Frontal cortex (tissue), 4 donors: ENCODE results near the gene DNAAF3. TPM values are rescaled to one million over a fixed set of nuclear protein-coding genes. Genes with fewer than 3 reads are reported as not detected.
A peak's percentile ranks its signal among the peaks of the same experiment; 100 is the strongest.
"Not testable (repeated sequence)": the region's sequence is repeated elsewhere in the genome, so short reads cannot be mapped to it uniquely, and the experiment has no call there.

ENCODE experiments used
- DNase-seq, 2 donors: peaks; one replicate each; pipeline ENCODE4 v3.0.0; 2012; ENCODE audit warnings: low spot score in 2 of 2
- FAIRE-seq: peaks from 2 replicates; lab custom pipeline; 2012; peaks lifted over from hg19 to GRCh38; lab: Jason Lieb, UNC
- total RNA-seq: library from RNA; depleted of rRNA; stranded (reverse); fragments of >200 nt; gene quantifications from one replicate; pipeline ENCODE4 v1.2.3, GENCODE V29; 2014
- donor health status: control.
- donor health status: control.
- donor health status: control.

DNAAF3 gene
- total RNA-seq, 1 donor from 2014 or later, result not detected

DNA sequence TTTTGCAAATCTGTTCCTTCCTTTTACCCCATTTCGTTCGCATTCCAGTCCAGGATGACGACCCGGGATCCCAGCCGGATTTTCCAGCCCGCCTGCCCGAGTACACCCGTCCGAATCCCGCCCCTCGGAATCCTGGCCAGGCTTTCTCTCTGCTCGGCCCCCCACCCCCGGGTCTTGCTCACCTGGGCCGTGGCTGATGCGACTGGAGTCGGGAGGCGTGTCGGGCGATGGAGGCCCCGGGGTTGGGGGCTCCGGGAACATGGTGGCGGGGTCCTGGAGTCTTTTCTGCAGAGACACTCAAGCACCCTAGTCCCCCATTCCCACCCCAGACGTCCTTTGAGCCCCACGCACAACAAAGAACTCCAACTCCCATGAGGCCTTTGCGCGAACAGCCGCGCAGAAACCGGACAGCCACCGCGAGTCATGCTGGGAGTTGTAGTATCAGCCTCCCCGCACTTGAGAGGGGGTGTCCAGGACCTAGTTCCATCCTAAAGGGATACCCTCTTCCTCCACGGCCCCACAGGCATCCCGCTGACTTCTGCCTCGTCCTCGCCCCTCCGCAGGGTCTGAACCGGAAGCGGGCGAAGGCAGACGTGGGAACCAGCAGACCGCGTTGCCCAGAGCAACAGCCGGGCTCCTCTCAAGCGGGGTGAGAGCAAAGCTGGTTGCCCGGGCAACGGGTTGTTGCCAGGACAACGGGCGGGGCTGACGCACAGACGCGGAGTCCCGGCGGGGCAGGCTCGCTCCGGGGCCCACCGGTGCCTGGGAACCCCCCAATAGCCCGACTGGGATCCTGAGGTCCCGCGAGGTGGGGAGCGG, 12.6 kb upstream of the DNAAF3 start:
- FAIRE-seq, result no peak

GRCh38 chr19:55176076-55176475, 9.7 kb upstream of the DNAAF3 start:
- FAIRE-seq (no peak), DNase-seq (no peak)

More for the DNA sequence above, 12.6 kb upstream of the DNAAF3 start:
- DNase-seq, result peak; percentile 89 to 91

- DNase-seq, result peak in 1 of 2 donors; percentile 42
- no peak for FAIRE-seq
Measured at GRCh38 chr19:55175117-55175867, 8.9 kb upstream of the DNAAF3 start.

DNA sequence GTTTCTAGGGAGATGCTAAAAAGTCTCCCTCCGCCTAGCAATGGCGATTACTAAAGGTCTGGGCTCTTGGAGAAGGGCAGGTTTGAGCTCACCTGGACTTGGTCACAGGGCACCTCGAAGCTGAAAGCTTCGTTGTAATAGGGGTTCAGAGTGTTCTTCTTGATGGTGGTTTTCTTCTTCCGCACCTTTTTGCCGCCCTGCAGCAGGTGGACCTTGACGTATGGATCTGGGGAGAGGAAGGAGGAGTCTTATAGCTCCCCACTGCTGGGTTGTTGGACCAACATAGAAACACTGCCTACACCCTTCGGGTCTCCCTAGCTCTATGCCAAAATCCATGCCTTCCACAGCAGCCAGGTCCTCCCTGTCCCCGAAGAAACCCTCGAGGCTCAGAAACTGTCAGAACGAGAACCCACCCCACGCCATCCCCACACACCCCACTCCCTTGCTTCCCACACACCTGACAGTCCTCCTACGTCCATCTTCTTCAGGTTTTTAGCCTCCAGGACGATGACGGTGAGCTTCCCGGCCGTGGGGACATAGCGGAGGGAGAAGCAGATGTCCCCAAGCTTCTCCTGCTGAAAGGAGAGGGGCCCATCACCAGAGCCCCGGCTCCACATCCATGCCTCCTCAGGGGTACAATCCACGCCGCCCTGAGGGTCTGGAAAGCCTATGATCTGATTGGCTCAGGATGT, 8.2 kb upstream of the DNAAF3 start:
- no peak for DNase-seq
- FAIRE-seq, result no peak

DNA sequence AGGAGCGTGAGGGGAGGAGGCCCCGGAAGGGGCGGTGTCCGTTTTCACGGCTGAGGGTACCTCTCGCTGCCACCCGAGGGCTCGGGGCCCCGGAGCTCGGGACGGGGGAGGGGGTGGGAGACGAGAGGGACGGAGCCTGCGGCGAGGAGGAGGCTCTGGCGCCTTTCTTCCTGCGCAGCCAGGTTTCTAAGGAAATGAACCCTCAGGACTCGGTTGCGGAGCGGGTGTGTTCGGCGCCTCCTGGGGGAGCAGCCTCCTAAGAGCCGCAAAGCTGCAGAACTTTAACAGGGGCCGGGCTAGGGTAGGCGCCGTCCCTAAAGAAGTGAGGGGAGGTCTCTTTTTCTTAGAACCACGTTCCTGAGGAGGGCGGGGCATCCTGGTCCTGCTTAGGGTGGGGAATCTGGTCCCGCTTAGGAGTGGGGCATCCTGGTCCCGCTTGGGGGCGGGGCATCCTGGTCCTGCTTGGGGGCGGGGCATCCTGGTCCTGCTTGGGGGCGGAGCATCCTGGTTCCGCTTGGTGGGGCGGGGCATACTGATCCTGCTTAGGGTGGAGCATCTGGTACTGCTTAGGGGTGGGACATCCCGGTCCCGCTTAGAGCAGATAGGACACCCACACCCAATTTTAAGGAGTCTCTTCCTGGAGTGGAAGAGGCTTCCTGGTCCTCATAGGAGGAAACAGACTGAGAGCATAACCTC, 7.4 kb upstream of the DNAAF3 start:
- DNase-seq, result peak; percentile 46 to 66
- no peak for FAIRE-seq

- no peak for DNase-seq
- FAIRE-seq, result no peak
Measured at GRCh38 chr19:55173186-55173713, 6.8 kb upstream of the DNAAF3 start.

- DNase-seq (no peak), FAIRE-seq (no peak)
Measured at GRCh38 chr19:55172741-55173140, 6.3 kb upstream of the DNAAF3 start.

DNA sequence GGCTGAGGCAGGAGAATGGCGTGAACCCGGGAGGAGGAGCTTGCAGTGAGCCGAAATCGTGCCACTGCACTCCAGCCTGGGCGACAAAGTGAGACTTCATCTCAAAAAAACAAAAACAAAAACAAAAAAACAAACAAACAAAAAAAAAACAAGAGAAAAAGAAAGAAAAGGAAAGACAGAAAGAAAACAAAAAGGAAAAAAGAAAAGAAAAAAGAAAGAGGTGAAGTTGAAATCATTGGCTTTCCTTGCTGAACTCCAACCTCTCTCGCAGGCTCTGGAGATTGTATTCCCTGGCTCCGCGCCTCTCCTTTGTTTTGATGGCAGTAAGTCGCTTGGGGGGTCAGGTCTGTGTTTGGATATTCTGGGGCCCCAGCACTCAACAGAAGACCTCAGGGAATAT, 5.9 kb upstream of the DNAAF3 start:
- FAIRE-seq, DNase-seq: not testable (repeated sequence)

DNA sequence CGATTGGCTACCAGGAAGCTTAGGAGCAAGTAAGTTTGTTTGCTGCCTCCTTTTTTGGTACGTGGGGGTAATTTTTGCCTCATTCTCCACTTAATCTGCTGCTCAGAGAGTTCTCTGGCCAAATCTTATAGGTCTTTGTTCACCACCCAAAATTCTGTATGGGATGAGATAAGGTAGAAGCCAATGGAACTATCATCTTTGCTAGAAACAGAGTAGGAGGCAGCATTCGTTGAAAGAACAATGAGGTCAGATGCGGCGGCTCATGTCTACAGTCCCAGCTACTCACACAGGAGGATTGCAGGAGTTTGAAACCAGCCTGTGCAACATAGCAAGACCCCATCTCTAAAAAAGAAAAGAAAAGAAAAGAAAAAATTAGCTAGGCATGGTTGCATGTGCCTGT, 5.0 kb upstream of the DNAAF3 start:
- FAIRE-seq (no peak), DNase-seq (no peak)

DNA sequence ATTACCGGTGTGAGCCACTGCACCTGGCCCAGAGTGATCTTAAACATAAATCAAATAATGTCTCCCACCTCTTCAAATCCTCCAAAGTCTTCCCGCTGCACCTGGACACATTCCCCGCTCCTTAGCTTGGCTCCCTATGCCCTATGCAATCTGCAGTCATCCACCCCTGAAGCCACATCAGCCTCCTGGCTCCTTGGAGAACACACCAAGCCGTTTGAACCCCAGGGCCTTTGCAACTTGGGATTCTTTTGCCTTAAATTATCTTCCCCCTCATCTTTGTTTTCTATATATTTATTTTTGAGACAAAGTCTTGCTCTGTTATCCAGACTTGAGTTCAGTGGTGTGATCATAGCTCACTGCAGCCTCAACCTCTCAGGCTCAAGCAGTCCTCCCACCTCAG, 2.7 kb upstream of the DNAAF3 start:
- FAIRE-seq, result no peak
- no peak for DNase-seq

DNA sequence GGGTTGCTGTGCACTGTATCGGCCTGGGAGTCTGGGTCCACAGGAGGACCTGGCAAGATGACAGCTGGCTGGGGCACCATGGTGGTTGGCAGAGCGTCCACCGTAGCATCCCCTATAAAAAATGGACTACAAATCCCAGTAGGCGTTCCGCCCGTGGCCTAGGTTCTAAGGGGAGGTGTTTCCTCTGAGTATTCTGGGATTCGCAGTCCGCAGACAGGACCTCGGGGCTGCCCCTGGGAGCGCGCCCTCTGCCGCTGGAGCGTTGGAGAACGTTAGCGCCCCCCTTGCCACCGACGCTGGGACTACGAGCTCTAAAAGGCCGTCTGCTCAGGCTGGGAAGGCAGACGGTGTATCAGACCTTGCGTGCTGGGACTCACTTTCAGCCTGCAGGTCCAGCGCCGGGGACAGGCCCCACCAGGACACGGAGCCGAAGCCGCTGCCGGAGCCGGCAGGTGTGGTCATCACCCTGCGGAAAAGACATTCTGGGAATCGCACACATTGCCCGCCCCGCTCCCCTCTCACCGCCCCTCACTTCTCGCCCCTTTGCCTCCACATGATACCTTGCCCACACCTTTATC, 372 bp downstream of the DNAAF3 start:
- FAIRE-seq, result no peak

DNA sequence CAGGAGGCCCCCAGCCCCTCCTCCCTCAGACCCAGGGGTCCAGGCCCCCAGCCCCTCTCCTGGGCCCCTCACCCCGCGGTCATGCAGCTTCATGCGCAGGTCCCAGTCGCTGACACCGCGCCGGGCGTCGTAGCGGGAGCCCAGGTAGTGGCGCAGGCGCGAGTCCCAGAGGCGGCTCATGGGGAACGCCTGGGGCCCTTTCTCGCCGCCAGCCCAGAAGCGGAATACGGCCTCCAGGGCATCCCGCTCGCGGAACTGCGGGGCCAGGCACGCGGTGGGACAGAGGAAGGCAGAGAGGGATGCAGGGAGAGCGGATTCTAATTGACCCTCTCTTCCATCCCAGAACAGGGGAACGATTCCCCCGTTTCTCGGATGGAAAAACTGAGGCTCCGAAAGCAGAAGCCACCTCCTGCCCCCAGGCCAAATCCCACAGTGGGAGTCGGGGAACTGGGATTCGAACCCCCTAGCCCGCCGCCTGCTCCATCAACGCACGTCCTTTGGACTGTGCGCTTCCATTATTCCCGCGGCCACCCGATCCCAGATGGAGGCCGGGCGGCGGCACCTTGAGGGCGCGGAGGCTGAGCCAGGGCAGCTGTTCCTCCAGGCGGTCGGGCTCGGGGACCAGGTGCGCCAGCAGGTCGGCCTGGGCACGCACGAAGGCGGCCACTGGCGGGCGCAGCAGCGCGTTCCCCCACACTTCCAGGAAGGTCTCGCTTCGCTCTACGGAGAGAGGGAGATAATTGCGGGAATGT, 4.7 kb downstream of the DNAAF3 start:
- no peak for FAIRE-seq
- DNase-seq, result no peak

More for the DNA sequence above, 372 bp downstream of the DNAAF3 start:
- DNase-seq, result peak; percentile 54 to 74

DNA sequence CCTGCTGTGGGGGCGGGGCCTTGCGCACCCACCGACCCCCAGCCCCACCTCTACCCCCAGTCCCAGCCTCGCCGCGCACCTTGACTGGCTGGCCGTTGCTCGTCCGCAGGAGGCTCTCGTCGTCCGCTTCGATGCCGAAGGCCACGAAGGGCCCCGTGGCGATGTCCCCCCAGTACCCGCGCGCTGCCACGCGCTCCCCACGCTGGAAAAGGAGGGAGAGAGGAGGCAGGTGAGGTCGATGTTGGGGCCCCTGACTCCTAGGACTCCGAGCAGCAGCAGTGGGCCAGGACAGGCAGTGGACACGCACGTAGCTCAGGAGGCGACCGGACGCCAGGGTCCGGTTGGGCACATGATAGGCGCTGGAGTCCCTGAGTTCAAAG, 5.4 kb downstream of the DNAAF3 start:
- DNase-seq (no peak), FAIRE-seq (no peak)

DNA sequence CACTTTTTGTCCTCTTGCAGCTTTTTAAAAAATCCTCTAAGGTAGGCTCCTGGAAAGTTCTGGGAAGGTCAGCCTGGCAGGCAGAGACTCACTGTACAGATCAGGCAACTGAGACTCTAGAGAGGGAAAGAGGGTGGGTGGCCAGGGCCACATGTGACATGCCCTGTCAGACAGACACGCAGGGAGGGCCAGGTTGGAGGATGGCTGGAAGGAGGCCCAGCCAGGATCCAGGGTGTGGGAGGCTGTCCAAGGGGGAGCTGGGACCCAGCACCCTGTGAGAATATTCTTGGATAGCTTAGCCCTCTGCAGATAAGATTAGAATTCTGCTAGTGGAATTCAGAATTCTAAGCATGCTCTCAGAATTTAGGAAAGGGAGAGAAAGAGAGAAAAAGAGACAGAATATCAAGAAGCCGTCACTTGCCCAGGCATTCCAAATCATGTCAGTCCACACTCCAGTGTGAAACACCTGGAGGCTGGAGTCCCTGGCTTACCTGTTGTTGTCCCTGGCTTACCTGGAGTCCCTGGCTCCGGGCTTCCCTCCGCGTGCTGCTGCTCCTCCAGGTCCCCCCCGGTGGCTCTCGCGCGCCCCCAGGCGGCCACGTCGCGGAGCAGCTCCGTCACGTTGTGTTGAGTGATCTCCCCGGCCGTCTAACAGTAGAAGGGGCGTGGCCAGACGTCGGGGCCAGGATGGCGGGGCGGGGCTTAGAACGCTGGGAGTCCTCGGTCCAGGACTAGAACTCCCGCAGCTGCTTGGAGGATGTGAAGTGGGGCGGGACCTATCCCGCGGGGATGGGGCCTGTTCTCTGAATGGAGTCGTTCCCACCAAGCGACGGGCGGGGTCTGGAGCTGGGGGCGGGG, 6.1 kb downstream of the DNAAF3 start:
- FAIRE-seq, result no peak

GRCh38 chr19:55158848-55159749, 7.3 kb downstream of the DNAAF3 start:
- no peak for FAIRE-seq
- DNase-seq, result no peak

More for the DNA sequence above, 6.1 kb downstream of the DNAAF3 start:
- peak; percentile 74 to 92 for DNase-seq

GRCh38 chr19:55158423-55158822, 8.0 kb downstream of the DNAAF3 start:
- DNase-seq, result no peak
- FAIRE-seq, result no peak
